Erythroblast (primary cell): ENCODE results near the gene ZNF236.

Experiments used
- GATA1 ChIP-seq: IDR thresholded peaks from 2 replicates; pipeline ENCODE4 v1.6.1; 2011; ENCODE audit warnings: low read depth, mild to moderate bottlenecking, control low read depth, low read length, moderate library complexity
- POLR2A ChIP-seq: IDR thresholded peaks from 2 replicates; pipeline ENCODE4 v1.6.1; 2011; ENCODE audit warnings: mild to moderate bottlenecking, low read length

GRCh38 chr18:76988827-76989646 is 166.7 kb downstream of the ZNF236 start:
- TF ChIP-seq POLR2A (no peak), GATA1 (no peak)
